GM19023 (cell line): ENCODE results near the gene GASK1A.

Experiments
- ATAC-seq: cut with Tn5 transposase; IDR thresholded peaks from one replicate; pipeline ENCODE4 v1.9.1; 2021; ENCODE audit warnings: mild to moderate bottlenecking, moderate library complexity; ENCODE audit not compliant: unreplicated experiment

GASK1A gene

DNA sequence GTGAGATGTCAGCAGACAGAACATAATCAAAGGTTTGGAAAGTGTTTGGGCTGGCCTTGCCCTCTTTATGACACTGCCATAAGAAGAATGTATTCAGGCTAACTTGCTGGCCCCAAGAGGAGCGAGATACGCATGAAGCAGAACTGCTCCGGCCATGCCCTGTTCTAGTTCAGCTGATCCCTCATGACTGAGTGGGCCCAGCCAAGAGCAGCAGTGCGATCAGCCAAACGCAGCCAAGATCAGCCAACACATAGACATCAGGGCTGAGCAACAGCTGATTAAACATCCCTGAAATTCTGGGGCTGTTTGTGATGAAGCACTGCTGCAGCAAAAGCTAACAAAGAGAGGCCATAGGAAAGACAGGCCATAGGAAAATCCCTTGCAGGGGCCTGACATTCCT is 102.7 kb downstream of the GASK1A start:
- ATAC-seq: no peak

DNA sequence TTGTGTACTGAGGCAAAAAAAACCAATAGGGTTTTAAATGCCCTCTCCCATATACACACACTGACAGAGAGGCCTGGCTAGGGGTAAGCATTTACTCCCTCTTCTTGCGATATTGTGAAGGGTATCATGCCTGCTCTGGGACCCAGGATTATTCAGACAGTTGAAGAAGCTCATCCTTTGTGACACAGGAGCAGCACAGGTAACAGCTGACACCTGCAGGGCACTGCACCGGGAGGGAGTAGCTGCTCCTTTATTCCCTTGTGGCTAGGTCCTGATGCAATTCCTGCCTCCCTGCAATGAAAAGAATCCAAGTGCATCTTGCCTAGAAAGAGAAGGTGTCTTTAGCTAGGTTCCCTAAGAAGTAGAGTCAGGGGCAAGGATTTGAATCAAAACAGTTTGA is 103.3 kb downstream of the GASK1A start:
- no peak for ATAC-seq

DNA sequence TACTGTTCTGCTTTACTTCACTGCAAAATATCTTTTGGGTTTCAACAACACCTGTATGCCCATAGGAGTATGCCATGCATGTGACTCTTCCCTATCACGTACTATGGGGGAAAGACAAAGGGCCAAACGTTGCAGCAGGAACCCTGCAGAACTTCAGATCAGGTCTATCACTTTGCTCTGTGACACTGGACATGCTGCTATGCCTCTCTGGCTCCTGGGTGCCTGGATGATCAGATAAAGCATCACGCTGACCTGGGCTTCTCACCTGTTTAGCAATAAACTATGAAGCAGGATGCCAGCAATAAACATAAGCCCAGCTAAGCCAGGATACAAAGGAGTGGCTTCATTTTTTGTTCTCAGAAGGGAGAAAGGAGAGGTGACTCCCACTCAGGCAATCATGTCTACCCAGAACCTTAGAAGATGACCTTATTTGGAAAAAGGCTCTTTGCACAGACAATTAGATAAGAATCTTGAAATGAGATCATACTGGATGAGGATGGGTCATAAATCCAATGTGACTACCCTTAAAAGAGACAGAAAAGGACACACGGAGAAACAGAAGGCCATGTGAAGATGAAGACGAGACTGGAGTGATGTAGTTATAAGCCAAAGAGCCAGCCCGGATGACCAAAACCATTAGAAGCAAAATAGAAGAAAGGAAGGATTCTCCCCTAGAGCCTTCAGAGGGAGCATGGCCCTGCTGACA is 107.5 kb downstream of the GASK1A start:
- no peak for ATAC-seq

DNA sequence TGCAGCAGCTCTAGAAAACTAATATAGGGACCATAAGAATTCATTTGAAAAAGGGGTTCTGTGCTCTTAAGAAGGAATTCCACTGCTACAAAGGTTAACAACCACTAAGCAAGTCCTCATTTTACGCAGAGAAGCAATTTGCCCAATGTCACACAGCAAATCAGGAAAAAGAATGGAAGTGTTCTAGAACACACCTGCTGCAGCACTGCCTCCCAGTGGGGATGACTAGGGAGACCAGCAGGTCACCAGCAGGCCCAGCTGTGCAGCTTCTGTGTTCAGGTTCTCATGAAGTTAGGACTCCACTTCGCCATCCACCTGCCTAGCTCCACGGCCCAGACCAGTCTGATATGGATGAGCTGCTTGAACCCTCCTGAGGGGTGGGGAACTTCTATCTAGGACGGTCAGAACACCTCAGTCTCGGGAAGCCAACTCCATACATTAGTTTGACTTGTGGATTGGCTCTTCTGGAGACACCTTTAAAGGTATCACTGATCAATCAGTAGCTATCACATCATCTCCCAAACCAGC is 108.2 kb downstream of the GASK1A start:
- ATAC-seq: no peak

DNA sequence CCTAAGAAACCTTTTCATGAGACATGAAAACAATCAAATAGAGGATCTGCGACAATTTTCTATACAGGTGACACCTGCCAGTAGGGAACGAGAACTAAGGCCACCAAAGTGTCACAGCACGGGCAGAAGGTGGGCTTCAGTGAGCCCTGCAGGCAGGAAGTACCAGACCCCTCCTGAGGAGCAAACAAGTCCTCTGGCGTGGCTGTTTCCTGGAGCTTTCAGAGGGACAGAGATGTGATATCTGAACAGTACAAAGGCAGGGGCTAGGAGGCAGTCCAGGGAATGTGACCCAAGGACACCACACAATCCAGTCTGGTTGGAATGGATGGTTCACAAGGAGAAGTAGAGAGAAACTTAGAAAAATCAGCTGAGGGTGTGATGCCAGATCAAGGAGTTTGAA is 110.0 kb downstream of the GASK1A start:
- ATAC-seq: no peak

DNA sequence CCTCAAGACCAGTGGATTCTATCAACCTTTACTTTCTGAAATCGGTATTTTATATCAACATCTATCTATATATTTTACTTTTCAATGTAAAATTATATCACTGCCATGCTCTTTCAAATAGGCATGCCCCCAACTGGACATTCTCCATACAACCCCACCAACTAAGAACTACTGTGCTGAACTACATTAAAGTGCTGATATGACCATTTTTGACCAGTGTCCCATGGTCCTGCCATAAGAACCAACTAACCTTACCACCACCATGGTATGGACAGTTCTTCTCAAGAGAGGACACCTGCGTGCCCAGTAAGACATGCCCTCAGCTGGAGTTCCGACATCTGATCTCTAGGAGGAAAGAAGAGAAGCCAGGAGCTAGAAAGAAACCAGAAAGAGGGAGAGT is 111.1 kb downstream of the GASK1A start:
- ATAC-seq: no peak

DNA sequence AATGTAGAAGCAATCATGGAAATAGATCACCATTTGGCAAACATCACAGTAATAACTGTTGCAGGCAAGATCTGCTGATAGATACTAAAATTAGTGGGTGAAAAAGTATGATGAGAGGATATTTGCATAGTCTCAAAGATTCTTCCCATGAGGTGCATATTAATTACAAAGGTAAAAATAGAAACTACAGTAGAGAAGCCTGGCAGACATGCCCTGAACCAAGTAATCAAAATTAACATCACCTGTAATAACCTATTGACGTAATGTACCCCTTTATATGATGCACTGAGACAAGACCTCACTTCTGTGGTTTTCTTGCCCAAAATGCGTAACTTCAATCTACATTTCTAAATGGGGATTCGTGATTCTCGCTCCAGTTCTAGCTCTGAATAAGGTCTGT is 112.4 kb downstream of the GASK1A start:
- ATAC-seq: no peak

DNA sequence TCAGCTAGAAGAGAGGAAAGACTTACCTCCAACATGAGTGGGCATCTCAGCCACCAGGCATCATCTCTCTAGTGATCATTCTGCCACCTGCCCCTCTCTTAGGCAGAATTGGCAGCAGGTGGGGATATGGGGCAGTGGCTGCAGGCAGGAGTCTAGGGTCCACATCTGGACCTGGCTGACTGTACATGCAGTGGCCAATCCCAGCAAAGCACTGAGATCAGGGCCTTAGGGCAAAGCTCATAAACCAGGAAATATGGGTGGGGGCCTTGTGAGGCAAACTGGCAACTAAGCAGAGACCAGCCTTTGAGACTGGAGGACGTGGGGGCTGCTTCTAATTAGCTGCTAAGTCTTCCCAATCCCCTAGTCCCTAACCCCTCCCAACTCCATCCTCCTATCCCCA is 113.9 kb downstream of the GASK1A start:
- no peak for ATAC-seq

DNA sequence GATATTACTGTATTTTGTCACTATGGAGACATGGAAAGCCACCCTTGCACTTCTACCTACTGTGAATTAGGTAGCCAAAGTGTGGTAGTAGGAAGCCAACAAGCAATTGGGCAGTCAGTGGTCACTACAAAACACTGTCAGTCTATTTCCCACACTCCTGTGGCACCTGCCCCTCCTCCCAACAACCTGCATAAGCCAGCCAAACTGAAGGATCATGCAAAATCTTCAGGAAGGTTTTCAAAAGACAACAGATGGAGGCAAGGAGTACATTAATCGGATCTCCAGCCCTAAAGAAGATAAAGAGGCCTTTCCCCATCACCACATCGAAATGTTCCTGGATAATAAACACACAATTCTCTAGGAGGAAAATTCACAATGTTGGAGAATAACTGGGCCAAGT is 114.9 kb downstream of the GASK1A start:
- ATAC-seq: no peak

DNA sequence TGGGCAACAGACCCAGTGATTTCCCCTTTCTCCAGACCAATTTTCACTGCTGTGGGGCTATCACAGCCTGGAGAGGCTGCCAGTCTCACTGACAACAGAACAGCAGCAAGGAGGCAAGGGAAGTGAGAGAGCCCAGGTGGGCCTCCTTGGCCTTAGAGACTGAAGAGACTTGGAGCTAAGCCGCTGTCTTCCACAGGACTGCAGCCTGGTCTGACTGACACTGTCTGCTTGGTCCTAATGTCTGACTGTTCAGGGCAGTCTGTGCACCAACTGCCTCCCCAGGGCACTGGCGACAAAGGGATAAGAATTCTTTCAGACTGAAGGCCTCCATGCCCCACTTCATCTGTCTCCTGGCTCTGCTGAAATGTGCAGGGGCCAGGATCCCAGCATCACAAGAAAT is 115.3 kb downstream of the GASK1A start:
- no peak for ATAC-seq

DNA sequence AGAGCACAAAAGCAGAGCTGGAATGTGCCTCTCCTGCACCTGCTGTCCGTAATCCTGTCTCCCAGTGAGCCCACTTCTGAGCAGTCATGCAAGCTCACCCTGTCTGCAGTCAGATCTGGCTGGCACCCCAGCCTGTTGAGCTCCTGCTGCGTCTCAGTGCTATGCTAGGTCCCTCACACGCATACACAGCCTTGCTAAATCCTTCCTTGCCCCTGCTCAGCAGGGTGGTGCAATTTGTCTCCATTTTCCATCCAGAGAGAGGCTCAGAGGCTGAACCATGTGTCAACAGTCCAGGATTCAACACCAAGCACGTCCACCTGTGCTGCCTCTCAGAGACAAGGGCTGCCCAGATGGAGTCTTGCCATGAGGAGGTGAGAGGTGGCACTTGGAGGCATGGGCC is 115.7 kb downstream of the GASK1A start:
- ATAC-seq: no peak

DNA sequence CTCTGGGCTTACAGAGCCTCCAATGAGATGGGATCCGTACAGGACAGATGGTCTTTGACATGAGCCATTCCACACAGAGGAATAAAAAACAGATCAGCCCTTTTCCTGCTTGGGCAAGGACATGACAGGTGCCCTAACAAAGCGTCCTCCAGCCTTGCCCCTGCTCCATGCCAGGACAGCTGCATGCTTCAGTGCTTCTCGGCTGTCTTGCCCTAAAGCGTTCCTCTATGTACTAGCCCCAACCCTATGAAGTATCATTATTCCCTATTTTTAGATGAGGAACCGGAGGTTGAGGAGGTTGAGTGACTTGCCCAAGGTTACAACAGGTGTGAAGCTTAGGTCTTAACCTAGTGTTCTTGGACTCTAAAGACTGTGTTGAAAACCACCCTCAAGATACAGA is 116.3 kb downstream of the GASK1A start:
- ATAC-seq: no peak

DNA sequence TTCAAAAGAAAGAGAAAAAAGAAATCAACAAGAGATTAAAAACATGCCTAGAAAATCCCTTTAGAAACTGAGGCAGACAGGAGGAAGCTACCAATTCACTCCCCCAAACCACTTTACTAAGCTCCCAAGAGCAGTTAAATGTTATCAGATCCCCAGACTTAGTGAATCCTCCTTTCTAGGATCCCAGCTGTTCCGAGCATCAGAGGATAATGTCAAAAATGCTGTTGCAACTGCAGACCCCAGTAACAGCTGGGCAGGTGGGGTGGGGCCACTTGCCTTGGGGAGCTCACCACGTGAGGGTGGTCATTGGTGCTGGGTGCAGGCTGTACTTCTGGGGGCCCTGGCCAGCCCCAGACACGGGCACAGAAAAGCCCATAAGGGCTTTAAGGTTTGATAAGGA is 117.7 kb downstream of the GASK1A start:
- no peak for ATAC-seq

DNA sequence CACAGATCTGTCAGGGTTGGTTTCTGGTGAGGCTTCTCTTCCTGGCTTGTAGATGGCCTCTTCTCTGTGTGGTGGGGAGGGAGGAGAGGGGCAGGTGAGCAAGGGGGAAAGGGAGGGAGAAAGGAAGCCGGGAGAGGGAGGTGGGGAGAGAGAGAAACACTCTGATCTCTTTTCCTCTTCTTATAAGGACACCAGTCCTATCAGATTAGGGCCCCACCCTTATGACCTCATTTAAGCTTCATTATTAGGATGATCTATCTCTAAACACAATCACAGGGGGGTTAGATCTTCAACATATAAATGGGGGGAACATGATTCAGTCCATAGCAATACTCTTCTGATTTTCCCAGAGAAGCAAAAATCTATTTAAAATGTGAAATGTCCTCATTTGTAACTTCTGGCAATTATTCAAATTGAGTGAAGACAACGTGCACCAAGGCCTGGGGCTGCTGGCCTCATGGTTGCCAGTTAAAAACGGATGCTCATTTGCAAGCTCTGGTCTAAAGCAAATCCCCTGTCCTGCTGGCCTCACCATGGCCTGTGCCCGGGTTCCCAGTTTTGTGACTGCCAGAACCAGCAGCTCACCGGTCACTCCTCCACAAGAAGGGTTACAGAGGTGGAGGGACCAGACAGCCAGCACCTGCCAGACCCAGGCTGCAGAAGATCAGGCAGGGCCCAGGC is 118.4 kb downstream of the GASK1A start:
- no peak for ATAC-seq

DNA sequence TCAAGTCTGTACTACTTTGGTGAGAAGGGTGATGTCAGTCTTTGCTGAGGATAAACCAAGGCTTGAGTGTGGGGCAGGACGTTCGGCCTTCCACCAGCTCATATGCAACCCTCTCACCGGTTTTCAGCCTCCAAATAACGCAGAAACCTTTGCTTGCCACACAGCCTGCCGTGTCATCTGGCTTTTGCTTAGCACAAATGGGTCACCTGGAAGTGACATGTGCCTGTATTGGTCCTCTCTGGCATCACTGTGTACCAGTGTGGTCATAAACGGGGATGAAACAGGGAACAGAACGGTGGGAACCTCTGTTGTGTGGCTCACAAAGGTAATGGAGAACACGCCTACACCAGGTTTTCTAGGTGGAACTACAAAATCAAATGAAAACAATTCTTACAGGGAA is 119.7 kb downstream of the GASK1A start:
- no peak for ATAC-seq

DNA sequence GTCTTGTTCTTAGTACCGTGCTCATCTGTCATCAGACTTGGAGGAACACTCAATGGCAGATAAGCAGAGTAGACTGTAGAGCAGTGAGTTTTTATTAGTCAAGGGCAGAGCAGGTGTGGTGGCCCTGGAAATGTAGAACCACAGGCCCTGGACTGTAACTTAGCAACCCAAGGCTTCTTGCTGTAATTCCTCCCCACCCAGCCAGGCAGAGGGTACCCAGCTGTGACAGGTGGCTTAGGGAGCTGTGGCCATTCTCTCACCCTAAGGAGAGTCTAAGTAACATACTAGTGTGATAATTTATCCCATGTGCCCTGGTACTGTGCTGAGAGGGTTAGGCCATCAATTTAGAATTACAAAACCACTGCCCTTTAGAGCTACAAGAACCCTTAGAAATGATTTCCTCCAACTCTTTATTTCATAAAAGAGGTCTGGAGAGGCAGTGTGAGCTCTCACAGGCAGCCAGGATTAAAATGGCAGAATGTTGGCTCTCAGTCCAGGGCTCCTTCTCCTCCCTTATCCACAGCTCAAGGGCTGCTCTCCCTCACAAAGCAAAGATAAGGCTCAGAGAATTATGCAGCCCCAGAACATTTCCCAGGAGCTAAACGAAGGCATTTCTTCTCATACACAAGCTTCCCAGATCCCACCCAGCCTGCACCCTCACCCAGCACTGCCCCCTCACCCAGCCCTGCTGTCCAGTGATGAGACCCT is 123.8 kb downstream of the GASK1A start:
- ATAC-seq: no peak

DNA sequence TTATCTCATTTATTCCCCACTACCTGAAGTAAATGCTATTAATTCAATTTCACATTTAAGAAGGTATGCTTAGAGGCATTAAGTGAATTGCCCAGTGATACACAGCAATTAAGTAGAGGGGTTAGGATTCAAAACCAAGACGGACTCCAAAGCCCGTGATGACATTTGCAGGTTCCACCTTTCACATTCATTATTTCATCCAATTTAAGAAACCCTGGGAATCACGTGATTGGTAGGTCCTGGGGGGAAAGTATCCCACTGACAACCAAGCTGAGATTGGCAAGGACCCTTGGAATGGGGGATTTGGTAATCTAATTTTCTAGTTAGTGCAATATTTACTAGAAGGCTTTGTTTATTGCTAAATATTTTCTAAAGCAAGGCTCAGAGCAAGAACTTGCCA is 124.9 kb downstream of the GASK1A start:
- no peak for ATAC-seq

DNA sequence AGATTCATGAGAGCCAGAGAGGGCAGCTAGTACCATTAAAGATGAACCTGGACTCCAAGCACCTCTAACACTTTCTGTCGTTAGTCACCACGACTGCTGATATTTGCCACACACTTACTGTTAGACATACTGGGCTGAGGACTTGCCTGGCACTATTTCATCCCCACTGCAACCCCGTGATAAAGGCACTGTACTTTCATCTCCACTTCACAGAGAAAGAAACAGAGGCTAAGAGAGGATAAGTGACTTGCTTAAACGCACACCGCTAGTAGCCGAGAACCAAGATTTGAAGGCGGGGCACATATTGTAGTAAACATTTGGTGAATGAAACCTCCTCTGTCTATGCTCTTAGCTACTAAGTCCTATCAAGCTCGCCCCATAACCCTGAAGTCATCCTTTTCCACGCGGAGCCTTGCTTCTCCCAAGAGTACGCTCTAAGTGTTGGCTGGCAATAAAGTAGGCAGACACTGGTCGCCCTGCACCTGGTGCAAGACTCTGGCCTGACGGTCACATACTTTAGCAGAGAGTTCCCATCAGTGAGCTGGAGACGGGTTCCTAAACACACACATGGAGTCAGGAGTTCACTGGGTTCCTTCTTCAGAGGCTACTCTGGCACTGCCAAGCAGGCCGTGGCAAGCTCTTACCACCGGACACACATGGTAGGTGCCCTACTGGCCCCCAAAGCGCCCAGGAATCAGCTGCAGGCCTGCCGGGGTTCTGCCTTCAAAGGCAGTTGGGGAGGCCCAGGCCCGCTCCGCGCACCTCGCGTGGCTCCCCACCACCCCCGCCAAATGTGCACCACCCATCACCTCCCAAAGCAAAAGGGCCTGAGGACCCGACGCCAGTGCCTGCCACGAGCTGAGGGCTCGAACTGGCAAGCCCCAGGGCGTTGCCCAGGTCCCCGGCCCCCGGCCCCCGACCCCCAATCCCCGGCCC is 125.8 kb downstream of the GASK1A start:
- ATAC-seq: no peak

DNA sequence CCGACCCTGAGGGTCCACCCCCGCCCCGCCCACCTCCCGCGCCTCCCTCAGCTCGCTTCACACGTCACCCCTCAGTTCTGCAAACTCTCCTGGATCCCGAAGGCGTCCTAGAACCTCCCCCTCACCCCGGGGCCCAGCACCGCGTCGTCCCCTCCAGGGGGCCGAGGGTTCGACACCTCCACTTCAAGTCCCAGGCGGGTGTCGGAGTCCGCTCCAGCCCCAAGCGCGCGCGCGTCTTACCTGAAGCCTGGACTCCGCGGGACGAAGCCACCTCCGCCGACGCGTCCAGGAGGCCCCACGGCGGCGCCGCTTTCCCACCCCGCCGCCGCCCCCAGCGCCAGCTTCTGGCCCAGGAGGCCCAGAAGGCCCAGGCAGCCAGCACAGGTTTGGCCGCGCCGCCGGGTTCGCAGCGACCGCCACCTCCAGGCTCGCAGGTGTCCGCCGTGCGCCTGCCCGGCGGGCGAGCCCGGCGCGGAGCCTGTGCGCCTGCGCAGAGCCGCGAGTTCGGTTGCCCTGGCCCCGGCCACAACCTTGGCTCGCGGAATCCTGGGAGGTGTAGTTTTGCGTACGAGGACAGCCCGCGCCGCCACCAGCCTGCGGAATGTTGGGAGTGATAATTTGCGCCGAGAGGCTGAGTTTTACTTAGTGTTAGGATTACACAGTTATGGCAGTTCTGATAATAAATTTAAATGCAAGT is 126.6 kb downstream of the GASK1A start, which contains the start of gene POMGNT2:
Gene POMGNT2 (minus strand): TSS at position 484 of the 697 bp plus-strand sequence. CDS start 24,648 bp downstream, outside the sequence.
- peak; percentile 86 for ATAC-seq

DNA sequence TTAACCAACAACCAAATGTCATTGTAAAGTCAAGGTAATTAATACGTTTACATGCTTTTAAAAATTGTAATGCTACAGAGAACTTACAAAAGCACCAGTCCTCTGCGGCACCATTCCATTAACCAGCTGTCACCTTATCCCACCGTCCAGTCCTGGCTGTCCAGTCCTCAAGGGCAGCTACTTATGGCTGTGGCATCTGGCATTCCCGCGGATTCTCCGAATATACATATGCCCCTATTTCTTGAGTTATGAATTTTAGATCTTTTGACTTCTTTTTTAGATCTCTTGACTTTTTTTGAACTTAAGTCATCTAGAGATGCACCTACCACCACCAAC is 127.2 kb downstream of the GASK1A start:
- no peak for ATAC-seq
